T-cell (primary cell): Measurements from ENCODE around the gene CIDEB. TPM values are rescaled to one million over a fixed set of nuclear protein-coding genes. Genes with fewer than 3 reads are reported as not detected.

Experiments
- ATAC-seq, 4 experiments: fragments of 200-7000 bp in 3 of 4; fragments of 150-1000 bp in 1 of 4; cut with Tn5 transposase; replicated peaks in 1 of 4; 1 replicate in 3 of 4; 2 replicates in 1 of 4; pipeline ENCODE4 v1.10.0; 2021; ENCODE audit warnings: moderate library complexity in 3 of 4, mild to moderate bottlenecking in 2 of 4, moderate number of reproducible peaks in 1 of 4
- CTCF ChIA-PET, 2 donors: fragments of 300-600 bp; sonication (Branson Sonifier 250); formaldehyde crosslinking; loops; one replicate each; lab custom pipeline; 2022; ENCODE audit warnings: antibody characterized with exemption in 2 of 2; lab: Charles Lee
- POLR2A ChIA-PET, 2 donors: fragments of 300-600 bp; sonication (Branson Sonifier 250); formaldehyde crosslinking; loops; one replicate each; lab custom pipeline; 2022; ENCODE audit warnings: antibody characterized with exemption in 2 of 2; lab: Charles Lee
- DNase-seq, 35 experiments: peaks; one replicate each; pipeline versions ENCODE4 v3.0.0 to v3.0.0-alpha.2; 2013 to 2023
- H3K27ac ChIP-seq: one replicate; pipeline ENCODE4 v1.5.1; 2013; ENCODE audit warnings: low read length
- H3K27me3 ChIP-seq, 2 experiments: replicated peaks in 1 of 2; 1 replicate in 1 of 2; 2 replicates in 1 of 2; pipeline versions ENCODE4 v1.6.1 to v1.7.0; 2013; ENCODE audit warnings: low read length in 1 of 2, mixed read lengths in 1 of 2; ENCODE audit not compliant: control insufficient read depth in 2 of 2, insufficient read depth in 2 of 2; ENCODE audit errors: extremely low read depth in 1 of 2
- H3K36me3 ChIP-seq, 2 donors: 1 replicate in 1 of 2; 2 replicates in 1 of 2; pipeline versions ENCODE4 v1.6.1 to v1.7.0; 2013; ENCODE audit warnings: low read length in 1 of 2; ENCODE audit not compliant: control insufficient read depth in 2 of 2, insufficient read depth in 1 of 2; ENCODE audit errors: extremely low read depth in 1 of 2
- H3K4me1 ChIP-seq, 2 experiments: 1 replicate in 1 of 2; 2 replicates in 1 of 2; pipeline versions ENCODE4 v1.6.1 to v1.7.0; 2013; ENCODE audit warnings: low read length in 2 of 2, mixed read lengths in 1 of 2; ENCODE audit not compliant: insufficient read depth in 2 of 2, control insufficient read depth in 1 of 2; ENCODE audit errors: extremely low read depth in 1 of 2
- H3K4me3 ChIP-seq, 2 donors: 1 replicate in 1 of 2; 2 replicates in 1 of 2; pipeline versions ENCODE4 v1.5.1 to v1.7.0; 2013; ENCODE audit warnings: mild to moderate bottlenecking in 2 of 2, low read length in 1 of 2, moderate library complexity in 1 of 2; ENCODE audit not compliant: control insufficient read depth in 1 of 2; ENCODE audit errors: extremely low read depth in 1 of 2
- H3K9me3 ChIP-seq: 2 replicates; pipeline ENCODE4 v1.7.0; 2013
- H3K27ac Mint-ChIP-seq, 2 donors: one replicate each; pipeline ENCODE4 v1.8.0; 2020 to 2021; ENCODE audit warnings: mild to moderate bottlenecking in 2 of 2, mixed read lengths in 2 of 2
- H3K27me3 Mint-ChIP-seq, 2 donors: one replicate each; pipeline ENCODE4 v1.8.0; 2021 to 2022; ENCODE audit warnings: mixed read lengths in 2 of 2
- H3K36me3 Mint-ChIP-seq: one replicate; pipeline ENCODE4 v1.8.0; 2021; ENCODE audit warnings: mixed read lengths
- H3K4me1 Mint-ChIP-seq, 3 donors: one replicate each; pipeline ENCODE4 v1.8.0; 2020 to 2022; ENCODE audit warnings: mixed read lengths in 3 of 3, mild to moderate bottlenecking in 1 of 3
- H3K4me3 Mint-ChIP-seq, 3 donors: one replicate each; pipeline ENCODE4 v1.8.0; 2020 to 2022; ENCODE audit warnings: mild to moderate bottlenecking in 3 of 3, mixed read lengths in 3 of 3, moderate library complexity in 3 of 3
- H3K9me3 Mint-ChIP-seq, 3 donors: one replicate each; pipeline ENCODE4 v1.8.0; 2020 to 2022; ENCODE audit warnings: mixed read lengths in 3 of 3
- WGBS: methylation state at CpG from one replicate; pipeline ENCODE4 v1.1.5; 2013; ENCODE audit warnings: missing lambda C conversion rate; ENCODE audit not compliant: insufficient coverage; 5-methylcytosine and 5-hydroxymethylcytosine counted together
- total RNA-seq, 35 experiments: library from RNA in 6 of 35; stranded (reverse) in 6 of 35; fragments of 120-200 nt in 1 of 35; gene quantifications; one replicate each; pipeline versions ENCODE4 v1.2.1 to v1.2.4 and lab custom pipeline; 2013 to 2026

Gene CIDEB
- total RNA-seq, 5 donors from 2014 or later (not counting 1 experiment from before 2014, with no cell fraction given): 13.0 to 22.8 (median 20.8) TPM

- Mint-ChIP-seq H3K4me1 (peaks cover 0 to 9% (median 0%) of the 10 kb centered on the region in 3 donors), H3K9me3 (no peaks in the 10 kb centered on the region), H3K27ac (no peak overlapping the region), H3K36me3 (no peaks in the 10 kb centered on the region), H3K27me3 (peaks cover 49 to 63% of the 10 kb centered on the region in 2 donors), H3K4me3 (no peak overlapping the region)
- no peak for ATAC-seq
- CTCF ChIA-PET: interaction anchor here in 1 of 2 donors (0.6 kb wide), 1 partner anchor 47 kb away, joined by 6 read pairs; the partner anchor contains the start of gene NYNRIN
- Histone ChIP-seq H3K4me3 (no peak overlapping the region), H3K27me3 (peaks cover 0 to 36% of the 10 kb centered on the region in 2 experiments), H3K36me3 (no peaks in the 10 kb centered on the region), H3K4me1 (no peaks in the 10 kb centered on the region), H3K27ac (no peak overlapping the region), H3K9me3 (no peaks in the 10 kb centered on the region)
- WGBS: 42% methylated on average over 3 of the region's 4 CpGs
- POLR2A ChIA-PET: interaction anchor here in 1 of 2 donors (0.7 kb wide), 1 partner anchor 107 kb away, joined by 4 read pairs; no protein-coding TSS in a partner anchor
- DNase-seq: no peak
Observed at GRCh38 chr14:24351517-24351916, 43.7 kb upstream of the CIDEB start.

DNA sequence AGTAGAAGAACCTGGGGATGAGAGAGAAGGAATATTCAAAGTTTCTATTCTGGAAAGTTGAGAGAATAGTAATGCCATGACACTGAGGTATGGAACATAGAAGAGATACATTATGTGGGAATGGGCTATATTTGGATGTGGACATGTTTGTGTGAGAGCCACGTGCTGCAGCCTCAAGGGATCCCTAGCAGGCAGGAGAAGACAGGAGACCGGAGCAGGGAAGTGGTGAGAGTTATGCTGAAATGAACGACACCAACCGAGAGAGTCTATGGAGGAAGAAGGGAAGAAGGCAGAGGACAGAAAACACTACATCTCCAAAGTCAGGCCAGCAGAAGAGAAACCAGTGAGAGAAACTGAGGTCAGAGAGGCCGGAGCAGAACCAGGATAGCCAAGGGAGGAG, 42.0 kb upstream of the CIDEB start:
- Mint-ChIP-seq H3K27me3 (peaks cover 54 to 73% of the 10 kb centered on the region in 2 donors), H3K36me3 (no peaks in the 10 kb centered on the region), H3K9me3 (no peaks in the 10 kb centered on the region), H3K27ac (no peak overlapping the region), H3K4me1 (peaks cover 0 to 9% (median 0%) of the 10 kb centered on the region in 3 donors), H3K4me3 (no peak overlapping the region)
- 41% methylated on average over 2 of the region's 5 CpGs for WGBS
- Histone ChIP-seq H3K9me3 (no peaks in the 10 kb centered on the region), H3K36me3 (no peaks in the 10 kb centered on the region), H3K4me1 (no peaks in the 10 kb centered on the region), H3K27me3 (peaks cover 0 to 42% of the 10 kb centered on the region in 2 experiments), H3K4me3 (no peak overlapping the region), H3K27ac (no peak overlapping the region)
- ChIA-PET POLR2A (no interaction called here), CTCF (no interaction called here)
- ATAC-seq (no peak), DNase-seq (no peak)

DNA sequence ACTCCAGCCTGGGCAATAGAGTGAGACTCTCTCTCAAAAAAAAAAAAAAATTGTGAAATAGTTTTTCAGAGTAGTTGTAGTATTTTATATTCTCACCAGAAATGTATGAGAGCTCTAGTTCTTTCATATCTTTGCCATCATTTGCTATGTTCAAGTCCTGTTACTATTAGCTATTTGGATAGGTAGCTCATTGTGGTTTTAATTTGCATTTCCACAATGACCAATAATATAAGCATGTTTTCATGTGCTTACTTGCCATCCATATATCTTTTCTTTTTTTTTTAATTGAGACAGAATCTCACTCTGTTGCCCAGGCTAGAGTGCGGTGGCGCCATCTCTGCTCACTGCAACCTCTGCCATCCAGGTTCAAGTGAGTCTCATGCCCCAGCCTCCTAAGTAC, 40.4 kb upstream of the CIDEB start:
- Mint-ChIP-seq H3K27ac (no peak overlapping the region), H3K27me3 (peaks cover 53 to 65% of the 10 kb centered on the region in 2 donors), H3K36me3 (no peaks in the 10 kb centered on the region), H3K4me3 (no peak overlapping the region), H3K4me1 (no peaks in the 10 kb centered on the region), H3K9me3 (no peaks in the 10 kb centered on the region)
- WGBS: 90% methylated on average over 2 of the region's 2 CpGs
- CTCF ChIA-PET: interaction anchor here (0.6 to 0.7 kb wide), 4 partner anchors 11 to 1056 kb away, joined by 3 to 6 read pairs (median 4); no protein-coding TSS in a partner anchor
- DNase-seq (no peak), ATAC-seq (no peak)
- Histone ChIP-seq H3K4me3 (no peak overlapping the region), H3K27me3 (peaks cover 0 to 47% of the 10 kb centered on the region in 2 experiments), H3K4me1 (no peaks in the 10 kb centered on the region), H3K27ac (no peak overlapping the region), H3K9me3 (no peaks in the 10 kb centered on the region), H3K36me3 (no peaks in the 10 kb centered on the region)
- POLR2A ChIA-PET: interaction anchor here in 1 of 2 donors (0.6 kb wide), 1 partner anchor 10 kb away, joined by 3 read pairs; no protein-coding TSS in a partner anchor

- Histone ChIP-seq H3K4me3 (no peak overlapping the region), H3K9me3 (no peaks in the 10 kb centered on the region), H3K36me3 (no peaks in the 10 kb centered on the region), H3K27me3 (peaks cover 0 to 47% of the 10 kb centered on the region in 2 experiments), H3K27ac (no peak overlapping the region), H3K4me1 (no peaks in the 10 kb centered on the region)
- Mint-ChIP-seq H3K27ac (no peak overlapping the region), H3K4me1 (no peaks in the 10 kb centered on the region), H3K36me3 (no peaks in the 10 kb centered on the region), H3K9me3 (no peaks in the 10 kb centered on the region), H3K27me3 (peaks cover 51 to 57% of the 10 kb centered on the region in 2 donors), H3K4me3 (no peak overlapping the region)
- DNase-seq (no peak), ATAC-seq (no peak)
- ChIA-PET POLR2A (no interaction called here), CTCF (no interaction called here)
- 45% methylated on average over 1 of the region's 1 CpG for WGBS
Observed at GRCh38 chr14:24347134-24347533, 39.4 kb upstream of the CIDEB start.

DNA sequence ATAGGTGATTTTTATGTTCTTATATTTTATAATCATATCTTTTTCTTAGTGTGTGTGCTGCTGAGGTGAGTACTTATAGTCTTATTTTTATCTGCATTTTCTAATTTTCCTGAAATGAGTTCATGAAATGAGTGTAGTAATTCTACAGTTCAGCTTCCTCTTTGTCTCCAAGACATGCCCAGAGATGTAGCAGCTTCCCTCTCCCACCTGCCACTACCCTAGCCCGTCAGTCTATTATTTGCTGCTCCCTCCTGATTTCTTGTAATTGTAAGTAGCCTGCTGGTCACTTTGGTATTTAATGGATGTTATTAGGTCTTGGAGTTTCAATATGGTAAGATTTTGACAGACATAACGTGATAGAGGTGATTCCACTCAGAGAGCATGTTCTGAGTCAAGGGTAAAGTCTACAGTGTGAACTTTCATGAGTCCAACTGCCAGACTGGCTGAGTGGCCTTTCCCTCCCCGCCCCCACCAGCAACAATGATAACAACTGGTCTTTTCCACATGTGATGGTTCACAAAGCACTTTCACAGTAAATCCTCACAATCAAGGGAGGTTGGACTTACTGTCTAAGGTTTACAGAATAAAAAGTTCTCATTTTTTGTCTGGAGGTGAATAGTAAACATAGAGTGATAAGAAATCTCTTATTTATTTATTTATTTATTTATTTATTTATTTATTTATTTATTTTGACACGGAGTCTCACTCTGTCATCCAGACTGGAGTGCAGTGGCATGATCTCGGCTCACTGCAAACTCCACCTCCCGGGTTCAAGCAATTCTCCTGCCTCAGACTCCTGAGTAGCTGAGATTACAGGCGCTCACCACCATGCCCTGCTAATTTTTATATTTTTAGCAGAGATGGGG, 36.3 kb upstream of the CIDEB start:
- Histone ChIP-seq H3K4me1 (peaks cover 5 to 8% of the 10 kb centered on the region in 2 experiments), H3K27me3 (peaks cover 0 to 25% of the 10 kb centered on the region in 2 experiments), H3K36me3 (no peaks in the 10 kb centered on the region), H3K4me3 (no peak overlapping the region), H3K27ac (no peak overlapping the region), H3K9me3 (no peaks in the 10 kb centered on the region)
- ChIA-PET CTCF (interaction anchor here in 1 of 2 donors (1.6 kb wide), 1 partner anchor 10 kb away, joined by 5 read pairs; no protein-coding TSS in a partner anchor), POLR2A (no interaction called here)
- H3K27ac Mint-ChIP-seq: no peak overlapping the region
- H3K4me1 Mint-ChIP-seq: peaks cover 9 to 12% (median 10%) of the 10 kb centered on the region in 3 donors
- H3K4me3 Mint-ChIP-seq: no peak overlapping the region
- WGBS: 90% methylated on average over 4 of the region's 7 CpGs
- no peak for DNase-seq
- no peaks in the 10 kb centered on the region for H3K36me3 Mint-ChIP-seq
- ATAC-seq: no peak
- peaks cover 29 to 32% of the 10 kb centered on the region in 2 donors for H3K27me3 Mint-ChIP-seq
- H3K9me3 Mint-ChIP-seq: no peaks in the 10 kb centered on the region

DNA sequence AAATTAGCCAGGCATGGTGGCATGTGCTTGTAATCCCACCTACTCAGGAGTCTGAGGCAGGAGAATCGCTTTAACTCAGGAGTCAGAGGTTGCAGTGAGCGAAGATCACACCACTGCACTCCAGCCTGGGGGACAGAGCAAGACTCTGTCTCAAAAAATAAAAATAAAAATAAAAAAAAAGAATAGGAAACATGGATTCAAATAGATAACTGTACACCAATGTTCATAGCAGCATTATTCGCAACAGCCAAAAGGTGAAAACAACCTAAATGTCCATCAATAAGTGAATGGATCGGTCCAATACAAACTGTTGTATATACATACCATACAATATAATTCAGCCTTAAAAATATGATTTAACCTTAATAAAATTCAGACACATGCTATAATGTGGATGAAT, 35.1 kb upstream of the CIDEB start:
- Histone ChIP-seq H3K9me3 (no peaks in the 10 kb centered on the region), H3K27me3 (peaks cover 0 to 24% of the 10 kb centered on the region in 2 experiments), H3K36me3 (peaks cover 0 to 6% of the 10 kb centered on the region in 2 donors), H3K27ac (no peak overlapping the region), H3K4me1 (peaks cover 6 to 18% of the 10 kb centered on the region in 2 experiments), H3K4me3 (no peak overlapping the region)
- Mint-ChIP-seq H3K27ac (no peak overlapping the region), H3K9me3 (no peaks in the 10 kb centered on the region), H3K27me3 (peaks cover 20 to 27% of the 10 kb centered on the region in 2 donors), H3K36me3 (peaks cover 7% of the 10 kb centered on the region), H3K4me3 (no peak overlapping the region), H3K4me1 (peaks cover 19 to 24% (median 21%) of the 10 kb centered on the region in 3 donors)
- POLR2A ChIA-PET: no interaction called here
- no peak for ATAC-seq
- no CpG with 5 or more reads among the region's 4 CpGs for WGBS
- DNase-seq: no peak
- CTCF ChIA-PET: no interaction called here
